Urinary bladder (tissue), 4 donors: ENCODE results near the gene TMEM272. TPM values are rescaled to one million over a fixed set of nuclear protein-coding genes. Genes with fewer than 3 reads are reported as not detected.

Experiments used
- DNase-seq: peaks from one replicate; pipeline ENCODE4 v3.0.0-alpha.2; 2015; ENCODE audit errors: extremely low spot score
- H3K27ac ChIP-seq: one replicate; pipeline ENCODE4 v1.5.1; 2013; ENCODE audit warnings: low read depth, mild to moderate bottlenecking, moderate library complexity
- H3K36me3 ChIP-seq: one replicate; pipeline ENCODE4 v1.6.1; 2013; ENCODE audit warnings: mild to moderate bottlenecking, moderate library complexity; ENCODE audit not compliant: insufficient read depth
- H3K4me1 ChIP-seq: one replicate; pipeline ENCODE4 v1.6.1; 2013; ENCODE audit warnings: mild to moderate bottlenecking, moderate library complexity; ENCODE audit not compliant: insufficient read depth
- H3K4me3 ChIP-seq: one replicate; pipeline ENCODE4 v1.5.1; 2013; ENCODE audit warnings: low read depth, low read length
- WGBS: extraction: QIAGEN DNeasy Blood & Tissue Kit; methylation state at CpG from one replicate; pipeline ENCODE4 v1.1.7; 2013; 5-methylcytosine and 5-hydroxymethylcytosine counted together
- polyA plus RNA-seq: library from polyadenylated mRNA; stranded (reverse); fragments of 200-250 nt; gene quantifications from one replicate; pipeline ENCODE4 v1.2.3, GENCODE V29; 2013
- total RNA-seq: library from RNA; depleted of rRNA; stranded (reverse); fragments of >200 nt; gene quantifications from one replicate; pipeline ENCODE4 v1.2.3, GENCODE V29; 2014
- donor health status: healthy with polysubstance abuse.
- donor health status: healthy.

The TMEM272 gene
- total RNA-seq (not detected), polyA plus RNA-seq (not detected)

- no peak for DNase-seq
- Histone ChIP-seq H3K36me3 (no peaks in the 10 kb centered on the region), H3K27ac (no peak within 1 kb of the TSS), H3K4me3 (no peak within 1 kb of the TSS), H3K4me1 (no peaks in the 10 kb centered on the region)
- 37% methylated on average over 20 of the region's 20 CpGs for WGBS
Measured at GRCh38 chr13:51844862-51845573, at the start of gene TMEM272. Gene TMEM272 (minus strand): TSS chr13:51845177. CDS start chr13:51838530, 6,647 bp downstream.

- Histone ChIP-seq H3K4me1 (no peaks in the 10 kb centered on the region), H3K27ac (no peak overlapping the region), H3K4me3 (no peak overlapping the region), H3K36me3 (no peaks in the 10 kb centered on the region)
- 93% methylated on average over 4 of the region's 4 CpGs for WGBS
- DNase-seq: no peak
Measured at GRCh38 chr13:51894239-51894638, 49.3 kb upstream of the TMEM272 start.

GRCh38 chr13:51892657-51893056, 47.7 kb upstream of the TMEM272 start:
- H3K4me3 ChIP-seq: no peak overlapping the region
- H3K27ac ChIP-seq: no peak overlapping the region
- 61% methylated on average over 3 of the region's 3 CpGs for WGBS
- no peak for DNase-seq
- H3K36me3 ChIP-seq: no peaks in the 10 kb centered on the region
- no peaks in the 10 kb centered on the region for H3K4me1 ChIP-seq

GRCh38 chr13:51887468-51887867, 42.5 kb upstream of the TMEM272 start:
- Histone ChIP-seq H3K4me1 (peaks cover 2% of the 10 kb centered on the region), H3K4me3 (no peak overlapping the region), H3K27ac (no peak overlapping the region), H3K36me3 (no peaks in the 10 kb centered on the region)
- 57% methylated on average over 2 of the region's 2 CpGs for WGBS
- no peak for DNase-seq

GRCh38 chr13:51885651-51886050, 40.7 kb upstream of the TMEM272 start:
- 91% methylated on average over 2 of the region's 2 CpGs for WGBS
- Histone ChIP-seq H3K4me1 (peaks cover 2% of the 10 kb centered on the region), H3K4me3 (no peak overlapping the region), H3K27ac (no peak overlapping the region), H3K36me3 (no peaks in the 10 kb centered on the region)
- DNase-seq: no peak

- H3K36me3 ChIP-seq: no peaks in the 10 kb centered on the region
- DNase-seq: no peak
- no peak overlapping the region for H3K4me3 ChIP-seq
- H3K27ac ChIP-seq: no peak overlapping the region
- 71% methylated on average over 5 of the region's 5 CpGs for WGBS
- H3K4me1 ChIP-seq: peaks cover 2% of the 10 kb centered on the region
Measured at GRCh38 chr13:51883226-51883600, 38.2 kb upstream of the TMEM272 start.

- no peak for DNase-seq
- Histone ChIP-seq H3K36me3 (no peaks in the 10 kb centered on the region), H3K4me3 (no peak overlapping the region), H3K27ac (no peak overlapping the region), H3K4me1 (peaks cover 2% of the 10 kb centered on the region)
- 98% methylated on average over 6 of the region's 6 CpGs for WGBS
Measured at GRCh38 chr13:51882570-51883225, 37.7 kb upstream of the TMEM272 start.

GRCh38 chr13:51881296-51881695, 36.3 kb upstream of the TMEM272 start:
- no peak overlapping the region for H3K27ac ChIP-seq
- H3K36me3 ChIP-seq: no peaks in the 10 kb centered on the region
- DNase-seq: no peak
- H3K4me3 ChIP-seq: no peak overlapping the region
- WGBS: 90% methylated on average over 1 of the region's 1 CpG
- H3K4me1 ChIP-seq: no peaks in the 10 kb centered on the region

- no peaks in the 10 kb centered on the region for H3K36me3 ChIP-seq
- no peak overlapping the region for H3K27ac ChIP-seq
- WGBS: 82% methylated on average over 4 of the region's 4 CpGs
- H3K4me3 ChIP-seq: no peak overlapping the region
- no peaks in the 10 kb centered on the region for H3K4me1 ChIP-seq
- DNase-seq: no peak
Measured at GRCh38 chr13:51879133-51879532, 34.2 kb upstream of the TMEM272 start.

GRCh38 chr13:51874651-51875050, 29.7 kb upstream of the TMEM272 start:
- H3K4me1 ChIP-seq: no peaks in the 10 kb centered on the region
- no peak overlapping the region for H3K4me3 ChIP-seq
- no peaks in the 10 kb centered on the region for H3K36me3 ChIP-seq
- H3K27ac ChIP-seq: no peak overlapping the region
- WGBS: 41% methylated on average over 11 of the region's 11 CpGs
- DNase-seq: no peak

- H3K27ac ChIP-seq: no peak overlapping the region
- 87% methylated on average over 1 of the region's 1 CpG for WGBS
- H3K36me3 ChIP-seq: no peaks in the 10 kb centered on the region
- H3K4me3 ChIP-seq: no peak overlapping the region
- no peak for DNase-seq
- H3K4me1 ChIP-seq: no peaks in the 10 kb centered on the region
Measured at GRCh38 chr13:51873837-51874236, 28.9 kb upstream of the TMEM272 start.

GRCh38 chr13:51873117-51873798, 28.3 kb upstream of the TMEM272 start:
- H3K4me3 ChIP-seq: no peak overlapping the region
- no peak overlapping the region for H3K27ac ChIP-seq
- H3K36me3 ChIP-seq: no peaks in the 10 kb centered on the region
- DNase-seq: no peak
- no peaks in the 10 kb centered on the region for H3K4me1 ChIP-seq
- 90% methylated on average over 6 of the region's 6 CpGs for WGBS

- no peak for DNase-seq
- Histone ChIP-seq H3K4me1 (no peaks in the 10 kb centered on the region), H3K4me3 (no peak overlapping the region), H3K36me3 (no peaks in the 10 kb centered on the region), H3K27ac (no peak overlapping the region)
- WGBS: 79% methylated on average over 3 of the region's 3 CpGs
Measured at GRCh38 chr13:51870616-51871015, 25.6 kb upstream of the TMEM272 start.

GRCh38 chr13:51869916-51870315, 24.9 kb upstream of the TMEM272 start:
- no peak for DNase-seq
- no peaks in the 10 kb centered on the region for H3K4me1 ChIP-seq
- 84% methylated on average over 6 of the region's 6 CpGs for WGBS
- no peak overlapping the region for H3K27ac ChIP-seq
- no peaks in the 10 kb centered on the region for H3K36me3 ChIP-seq
- H3K4me3 ChIP-seq: no peak overlapping the region
